ENCODE results near the gene TMEM141. TPM values are rescaled to one million over a fixed set of nuclear protein-coding genes. Genes with fewer than 3 reads are reported as not detected.

The TMEM141 gene
- polyA plus RNA-seq, 1 donor from 2014 or later = 30.1 TPM

GRCh38 chr9:136751244-136751643 is 39.9 kb upstream of the TMEM141 start:
- Histone ChIP-seq H3K27ac (ENCODE audit: low read length) (no peak overlapping the region), H3K4me3 (ENCODE audit: low read length) (no peak overlapping the region), H4K20me1 (ENCODE audit: insufficient read depth) (no peaks in the 10 kb centered on the region), H3K9me3 (ENCODE audit: low read length) (no peaks in the 10 kb centered on the region), H3K27me3 (ENCODE audit: insufficient read depth, low read depth, low read length) (no peaks in the 10 kb centered on the region), H3K9me2 (ENCODE audit: insufficient read depth, low read length) (no peaks in the 10 kb centered on the region), H3K4me2 (ENCODE audit: low read length) (no peak overlapping the region), H3K79me2 (replicated peaks; ENCODE audit: insufficient read depth, low read length) (no peaks in the 10 kb centered on the region), H3F3A (ENCODE audit: insufficient read depth, low read length, poor library complexity, severe bottlenecking) (no peaks in the 10 kb centered on the region), H3K9ac (ENCODE audit: low read length) (no peak overlapping the region), H2AFZ (ENCODE audit: low read depth, low read length) (no peak overlapping the region), H3K36me3 (ENCODE audit: insufficient read depth, low read length) (no peaks in the 10 kb centered on the region)
- no peak for TF ChIP-seq EP300 (conservative IDR thresholded peaks at IDR 0.05; ENCODE audit: poor library complexity, severe bottlenecking)
- TF ChIP-seq POLR2AphosphoS5 (IDR thresholded peaks at IDR 0.05) = no peak
- TF ChIP-seq EZH2 (IDR thresholded peaks at IDR 0.05; ENCODE audit: borderline replicate concordance, insufficient read depth, low read length, poor library complexity, severe bottlenecking) = no peak
- no peak for TF ChIP-seq RAD21 (conservative IDR thresholded peaks at IDR 0.05)
- TF ChIP-seq, protein P1, sequence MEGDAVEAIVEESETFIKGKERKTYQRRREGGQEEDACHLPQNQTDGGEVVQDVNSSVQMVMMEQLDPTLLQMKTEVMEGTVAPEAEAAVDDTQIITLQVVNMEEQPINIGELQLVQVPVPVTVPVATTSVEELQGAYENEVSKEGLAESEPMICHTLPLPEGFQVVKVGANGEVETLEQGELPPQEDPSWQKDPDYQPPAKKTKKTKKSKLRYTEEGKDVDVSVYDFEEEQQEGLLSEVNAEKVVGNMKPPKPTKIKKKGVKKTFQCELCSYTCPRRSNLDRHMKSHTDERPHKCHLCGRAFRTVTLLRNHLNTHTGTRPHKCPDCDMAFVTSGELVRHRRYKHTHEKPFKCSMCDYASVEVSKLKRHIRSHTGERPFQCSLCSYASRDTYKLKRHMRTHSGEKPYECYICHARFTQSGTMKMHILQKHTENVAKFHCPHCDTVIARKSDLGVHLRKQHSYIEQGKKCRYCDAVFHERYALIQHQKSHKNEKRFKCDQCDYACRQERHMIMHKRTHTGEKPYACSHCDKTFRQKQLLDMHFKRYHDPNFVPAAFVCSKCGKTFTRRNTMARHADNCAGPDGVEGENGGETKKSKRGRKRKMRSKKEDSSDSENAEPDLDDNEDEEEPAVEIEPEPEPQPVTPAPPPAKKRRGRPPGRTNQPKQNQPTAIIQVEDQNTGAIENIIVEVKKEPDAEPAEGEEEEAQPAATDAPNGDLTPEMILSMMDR (IDR thresholded peaks at IDR 0.05; ENCODE audit: poor library complexity, severe bottlenecking) = no peak
- TF ChIP-seq MXI1 (conservative IDR thresholded peaks at IDR 0.05; ENCODE audit: poor library complexity, severe bottlenecking) = no peak
- TF ChIP-seq REST (IDR thresholded peaks at IDR 0.05; ENCODE audit: borderline replicate concordance) = no peak
- TF ChIP-seq TAF1 (IDR thresholded peaks at IDR 0.05; ENCODE audit: low read depth) = no peak
- TF ChIP-seq SMC3 (conservative IDR thresholded peaks at IDR 0.05; ENCODE audit: poor library complexity) = no peak

DNA sequence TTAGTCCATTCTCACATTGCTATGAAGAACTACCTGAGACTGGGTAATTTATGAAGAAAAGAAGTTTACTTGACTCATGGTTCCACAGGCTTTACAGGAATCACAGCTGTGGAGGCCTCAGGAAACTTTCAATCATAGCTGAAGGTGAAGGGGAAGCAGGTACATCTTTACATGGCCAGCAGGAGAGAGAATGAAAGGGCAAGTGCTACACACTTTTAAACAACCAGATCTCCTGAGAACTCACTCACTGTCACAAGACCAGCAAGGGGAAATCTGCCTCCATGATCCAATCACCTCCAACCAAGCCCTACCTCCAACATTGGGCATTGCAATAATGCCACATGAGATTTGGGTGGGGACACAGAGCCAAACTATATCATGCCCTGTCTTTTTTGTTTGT is 39.3 kb upstream of the TMEM141 start:
- TF ChIP-seq POLR2AphosphoS5 (IDR thresholded peaks at IDR 0.05) (no peak), SMC3 (conservative IDR thresholded peaks at IDR 0.05; ENCODE audit: poor library complexity) (no peak), EZH2 (IDR thresholded peaks at IDR 0.05; ENCODE audit: borderline replicate concordance, insufficient read depth, low read length, poor library complexity, severe bottlenecking) (no peak), MXI1 (conservative IDR thresholded peaks at IDR 0.05; ENCODE audit: poor library complexity, severe bottlenecking) (no peak), EP300 (conservative IDR thresholded peaks at IDR 0.05; ENCODE audit: poor library complexity, severe bottlenecking) (no peak), TAF1 (IDR thresholded peaks at IDR 0.05; ENCODE audit: low read depth) (no peak), REST (IDR thresholded peaks at IDR 0.05; ENCODE audit: borderline replicate concordance) (no peak), RAD21 (conservative IDR thresholded peaks at IDR 0.05) (no peak)
- TF ChIP-seq, protein P1 (IDR thresholded peaks at IDR 0.05; ENCODE audit: poor library complexity, severe bottlenecking) = no peak
- Histone ChIP-seq H2AFZ (ENCODE audit: low read depth, low read length) (no peak overlapping the region), H3F3A (ENCODE audit: insufficient read depth, low read length, poor library complexity, severe bottlenecking) (no peaks in the 10 kb centered on the region), H3K4me3 (ENCODE audit: low read length) (no peak overlapping the region), H3K9ac (ENCODE audit: low read length) (no peak overlapping the region), H3K9me2 (ENCODE audit: insufficient read depth, low read length) (no peaks in the 10 kb centered on the region), H3K27me3 (ENCODE audit: insufficient read depth, low read depth, low read length) (no peaks in the 10 kb centered on the region), H3K36me3 (ENCODE audit: insufficient read depth, low read length) (no peaks in the 10 kb centered on the region), H4K20me1 (ENCODE audit: insufficient read depth) (no peaks in the 10 kb centered on the region), H3K79me2 (replicated peaks; ENCODE audit: insufficient read depth, low read length) (no peaks in the 10 kb centered on the region), H3K9me3 (ENCODE audit: low read length) (no peaks in the 10 kb centered on the region), H3K27ac (ENCODE audit: low read length) (no peak overlapping the region), H3K4me2 (ENCODE audit: low read length) (no peak overlapping the region)
